ENCODE data around the gene CPT1A.

CPT1A gene

DNA sequence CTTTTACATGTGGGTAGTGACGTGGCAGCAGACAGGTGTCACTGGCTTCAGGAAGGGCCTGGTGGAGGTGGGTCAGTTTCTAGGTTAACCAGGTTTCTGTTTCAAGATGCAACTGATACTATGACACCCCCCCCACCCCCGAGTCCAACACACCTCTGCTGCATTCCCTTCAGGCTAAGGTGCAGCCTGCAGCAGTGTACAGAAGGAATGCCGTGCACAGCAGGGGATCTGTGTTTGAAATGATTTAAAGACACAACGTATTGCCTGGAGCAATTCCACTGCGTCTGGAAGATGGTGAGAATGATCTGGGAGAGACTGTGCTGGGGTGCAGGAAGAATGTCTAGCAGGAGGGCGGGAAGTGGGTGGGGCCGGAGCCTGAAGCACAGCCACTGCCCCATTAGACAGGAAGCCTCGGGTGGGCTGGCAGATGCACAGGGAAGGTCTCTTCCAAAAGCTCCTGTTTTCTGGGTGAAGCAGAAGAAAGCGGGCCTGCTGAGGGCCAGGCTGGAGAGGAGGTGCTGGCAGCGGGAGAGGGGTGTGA, 78.5 kb downstream of the CPT1A start:
- Histone ChIP-seq H3K36me3 (peaks cover 20% of the 10 kb centered on the region), H3K4me1 (ENCODE audit: control insufficient read depth in 1 of 2, insufficient read depth in 1 of 2, low read depth in 1 of 2, low read length in 1 of 2) (peaks cover 59 to 62% of the 10 kb centered on the region in 2 experiments), H3K27ac (peak overlapping the region; percentile 83), H3K9me3 (no peaks in the 10 kb centered on the region), H3K27me3 (no peaks in the 10 kb centered on the region), H3K4me3 (ENCODE audit: low read depth in 1 of 2, low read length in 1 of 2) (peak overlapping the region in 1 of 2 experiments; percentile 21)
- TF ChIP-seq, protein P1, sequence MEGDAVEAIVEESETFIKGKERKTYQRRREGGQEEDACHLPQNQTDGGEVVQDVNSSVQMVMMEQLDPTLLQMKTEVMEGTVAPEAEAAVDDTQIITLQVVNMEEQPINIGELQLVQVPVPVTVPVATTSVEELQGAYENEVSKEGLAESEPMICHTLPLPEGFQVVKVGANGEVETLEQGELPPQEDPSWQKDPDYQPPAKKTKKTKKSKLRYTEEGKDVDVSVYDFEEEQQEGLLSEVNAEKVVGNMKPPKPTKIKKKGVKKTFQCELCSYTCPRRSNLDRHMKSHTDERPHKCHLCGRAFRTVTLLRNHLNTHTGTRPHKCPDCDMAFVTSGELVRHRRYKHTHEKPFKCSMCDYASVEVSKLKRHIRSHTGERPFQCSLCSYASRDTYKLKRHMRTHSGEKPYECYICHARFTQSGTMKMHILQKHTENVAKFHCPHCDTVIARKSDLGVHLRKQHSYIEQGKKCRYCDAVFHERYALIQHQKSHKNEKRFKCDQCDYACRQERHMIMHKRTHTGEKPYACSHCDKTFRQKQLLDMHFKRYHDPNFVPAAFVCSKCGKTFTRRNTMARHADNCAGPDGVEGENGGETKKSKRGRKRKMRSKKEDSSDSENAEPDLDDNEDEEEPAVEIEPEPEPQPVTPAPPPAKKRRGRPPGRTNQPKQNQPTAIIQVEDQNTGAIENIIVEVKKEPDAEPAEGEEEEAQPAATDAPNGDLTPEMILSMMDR (IDR thresholded peaks at IDR 0.05) = no peak

GRCh38 chr11:68762481-68762880, 79.2 kb downstream of the CPT1A start:
- no peaks in the 10 kb centered on the region for H3K9me3 ChIP-seq
- no peaks in the 10 kb centered on the region for H3K27me3 ChIP-seq
- TF ChIP-seq, protein P1 (IDR thresholded peaks at IDR 0.05) = no peak
- H3K4me3 ChIP-seq (ENCODE audit: low read depth in 1 of 2, low read length in 1 of 2) = peak overlapping the region; percentile 21 to 23
- H3K4me1 ChIP-seq (ENCODE audit: control insufficient read depth in 1 of 2, insufficient read depth in 1 of 2, low read depth in 1 of 2, low read length in 1 of 2) = peaks cover 56 to 58% of the 10 kb centered on the region in 2 experiments
- peaks cover 28% of the 10 kb centered on the region for H3K36me3 ChIP-seq
- H3K27ac ChIP-seq = peak overlapping the region; percentile 83

DNA sequence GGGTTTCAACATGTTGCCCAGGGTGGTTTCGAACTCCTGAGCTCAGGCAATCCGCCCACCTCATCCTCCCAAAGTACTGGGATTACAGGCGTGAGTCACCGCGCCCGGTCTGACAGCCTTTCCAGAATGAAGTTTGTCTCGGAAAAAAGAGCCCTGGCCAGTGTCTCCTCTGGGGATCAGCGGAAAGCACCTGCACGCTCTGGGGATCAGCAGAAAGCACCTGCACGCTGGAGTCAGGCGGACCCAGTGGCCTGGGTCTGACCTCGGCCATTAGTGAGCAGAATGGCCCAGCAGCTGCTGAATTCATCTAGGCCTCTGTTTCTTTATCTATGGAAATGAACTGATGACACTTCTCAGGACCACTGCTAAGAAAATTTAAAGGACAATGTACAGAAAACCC, 79.9 kb downstream of the CPT1A start:
- Histone ChIP-seq H3K36me3 (peaks cover 34% of the 10 kb centered on the region), H3K27me3 (no peaks in the 10 kb centered on the region), H3K27ac (peak overlapping the region; percentile 83), H3K4me1 (ENCODE audit: control insufficient read depth in 1 of 2, insufficient read depth in 1 of 2, low read depth in 1 of 2, low read length in 1 of 2) (peaks cover 49 to 51% of the 10 kb centered on the region in 2 experiments), H3K4me3 (ENCODE audit: low read depth in 1 of 2, low read length in 1 of 2) (no peak overlapping the region), H3K9me3 (no peaks in the 10 kb centered on the region)
- TF ChIP-seq, protein P1 (IDR thresholded peaks at IDR 0.05) = no peak

- H3K4me1 ChIP-seq (ENCODE audit: control insufficient read depth in 1 of 2, insufficient read depth in 1 of 2, low read depth in 1 of 2, low read length in 1 of 2) = peaks cover 32 to 33% of the 10 kb centered on the region in 2 experiments
- peaks cover 41% of the 10 kb centered on the region for H3K36me3 ChIP-seq
- no peaks in the 10 kb centered on the region for H3K27me3 ChIP-seq
Measured at GRCh38 chr11:68759991-68760390, 81.7 kb downstream of the CPT1A start.

GRCh38 chr11:68757711-68758110, 84.0 kb downstream of the CPT1A start:
- Histone ChIP-seq H3K27me3 (no peaks in the 10 kb centered on the region), H3K9me3 (no peaks in the 10 kb centered on the region), H3K4me1 (ENCODE audit: control insufficient read depth in 1 of 2, insufficient read depth in 1 of 2, low read depth in 1 of 2, low read length in 1 of 2) (peaks cover 10 to 11% of the 10 kb centered on the region in 2 experiments), H3K4me3 (ENCODE audit: low read depth in 1 of 2, low read length in 1 of 2) (no peak overlapping the region), H3K27ac (no peak overlapping the region), H3K36me3 (peaks cover 41% of the 10 kb centered on the region)
- TF ChIP-seq, protein P1 (IDR thresholded peaks at IDR 0.05) = no peak

More at GRCh38 chr11:68759991-68760390, 81.7 kb downstream of the CPT1A start:
- Histone ChIP-seq H3K4me3 (ENCODE audit: low read depth in 1 of 2, low read length in 1 of 2) (no peak overlapping the region), H3K27ac (no peak overlapping the region), H3K9me3 (no peaks in the 10 kb centered on the region)
- TF ChIP-seq, protein P1 (IDR thresholded peaks at IDR 0.05) = no peak

Data from neutrophil (primary cell).